HG03521 (cell line): ENCODE measurements around the gene C2orf42.
"Not testable (repeated sequence)": the region's sequence is repeated elsewhere in the genome, so short reads cannot be mapped to it uniquely, and the experiment has no call there.

ENCODE experiments used
- ATAC-seq: cut with Tn5 transposase; IDR thresholded peaks from one replicate; pipeline ENCODE4 v1.9.1; 2021; ENCODE audit warnings: mild to moderate bottlenecking, moderate library complexity; ENCODE audit not compliant: unreplicated experiment

The C2orf42 gene

DNA sequence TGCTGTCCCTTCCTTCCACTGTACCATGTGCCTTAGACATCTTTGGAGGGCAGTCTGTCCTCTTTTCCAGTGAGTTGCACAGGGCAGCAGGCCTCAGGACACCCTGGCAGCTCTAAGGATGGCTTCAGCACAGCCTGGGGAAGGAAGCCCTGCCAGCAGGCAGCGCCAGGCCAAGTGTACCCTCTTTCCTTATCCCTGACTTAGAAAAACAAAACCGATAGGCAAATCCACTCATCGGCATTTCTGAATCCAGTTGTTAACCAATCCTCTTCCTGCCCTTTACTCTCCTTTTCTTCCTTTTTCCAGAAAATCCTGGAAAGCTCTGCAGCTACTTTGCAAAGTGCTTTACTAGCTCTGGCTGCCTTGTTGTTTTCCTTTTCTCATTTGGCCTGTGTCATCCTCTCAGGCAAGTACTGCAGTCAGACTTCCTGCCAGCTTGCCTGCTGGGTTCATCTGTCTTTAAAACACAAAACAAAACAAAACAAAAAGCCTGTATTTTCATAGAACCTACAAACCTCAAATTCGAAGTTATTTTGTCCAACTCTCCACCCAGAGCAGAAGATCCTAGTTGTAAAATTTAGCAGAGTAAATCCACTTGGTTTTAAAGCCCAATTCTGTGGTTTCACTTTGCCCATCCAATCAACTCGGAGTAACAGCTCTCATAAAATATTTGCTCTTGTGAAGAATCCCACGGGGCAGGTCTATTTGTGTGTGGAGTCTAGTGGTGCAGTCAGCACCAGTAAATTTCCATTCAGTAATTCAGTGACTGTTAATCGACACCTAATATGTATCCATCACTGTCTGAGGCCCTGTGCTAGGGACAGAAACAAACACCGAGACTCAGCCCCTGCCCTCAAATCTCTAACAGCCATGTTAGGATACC lies 58.3 kb downstream of the C2orf42 start:
- peak; percentile 47 for ATAC-seq

DNA sequence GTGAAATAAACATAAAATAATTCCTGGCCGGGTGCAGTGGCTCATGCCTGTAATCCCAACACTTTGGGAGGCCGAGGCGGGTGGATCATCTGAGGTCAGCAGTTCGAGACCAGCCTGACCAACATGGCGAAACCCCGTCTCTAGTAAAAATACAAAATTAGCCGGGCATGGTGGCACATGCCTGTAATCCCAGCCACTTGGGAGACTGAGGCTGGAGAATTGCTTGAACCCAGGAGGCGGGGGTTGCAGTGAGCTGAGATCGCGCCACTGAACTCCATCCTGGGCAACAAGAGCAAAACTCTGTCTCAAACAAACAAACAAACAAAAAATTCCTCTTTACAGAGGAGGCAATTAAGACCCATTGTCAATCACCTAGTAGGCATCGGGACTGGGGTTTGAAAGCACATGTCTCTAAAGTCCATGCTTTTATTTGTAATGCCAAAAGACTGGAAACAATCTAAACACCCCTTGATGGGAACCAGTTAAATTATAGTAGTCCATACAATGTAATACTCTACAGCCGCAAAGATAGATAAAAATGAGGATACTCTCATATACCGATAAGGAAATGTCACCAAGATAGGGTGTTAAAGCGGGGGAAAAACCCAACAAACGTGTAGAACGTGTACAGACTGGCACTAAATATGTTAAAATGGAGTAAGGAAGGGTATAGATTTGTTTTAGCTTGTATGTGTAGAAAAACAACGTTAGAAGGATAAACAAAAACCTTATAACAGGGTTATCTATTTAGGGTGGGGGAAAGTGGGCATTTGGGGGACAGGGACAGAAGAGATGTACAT lies 59.3 kb downstream of the C2orf42 start:
- ATAC-seq: not testable (repeated sequence)

DNA sequence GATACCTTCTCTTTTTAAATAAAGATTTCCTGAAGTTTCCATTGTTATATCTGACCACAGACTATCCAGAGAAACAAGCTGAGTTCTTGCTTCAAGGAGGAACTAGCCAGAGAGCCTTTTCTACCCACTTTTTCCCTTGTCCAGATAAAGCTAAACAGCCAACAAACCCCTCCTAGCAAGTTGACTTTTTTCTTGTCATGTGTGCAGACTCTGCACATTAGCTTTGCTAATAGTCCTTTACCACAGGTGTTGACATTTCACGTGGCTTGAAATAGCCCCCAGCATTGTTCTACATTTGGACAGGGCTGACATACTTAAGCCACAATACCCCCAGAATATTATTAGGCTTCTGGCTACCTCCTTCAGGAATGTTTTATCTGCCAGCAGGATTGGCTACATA lies 62.8 kb downstream of the C2orf42 start:
- no peak for ATAC-seq

DNA sequence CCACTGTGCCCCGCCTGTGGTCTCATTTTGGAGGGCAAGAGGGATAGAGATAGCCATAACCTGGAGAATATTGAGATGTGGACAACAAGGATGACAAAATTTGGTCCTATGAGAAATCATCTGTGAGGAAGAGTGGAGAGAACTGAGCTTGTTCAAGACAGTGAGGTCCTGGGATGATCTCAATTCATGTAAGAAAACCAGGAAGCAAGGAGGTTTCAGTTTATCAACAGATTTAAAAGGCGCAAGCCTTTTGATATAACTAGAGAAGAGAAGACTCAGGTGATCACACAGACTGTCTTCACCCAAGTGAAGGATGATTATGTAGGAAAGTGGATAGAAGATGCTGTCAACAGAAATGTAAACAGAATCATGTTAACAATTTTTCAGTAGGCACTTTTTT lies 64.4 kb downstream of the C2orf42 start:
- no peak for ATAC-seq

DNA sequence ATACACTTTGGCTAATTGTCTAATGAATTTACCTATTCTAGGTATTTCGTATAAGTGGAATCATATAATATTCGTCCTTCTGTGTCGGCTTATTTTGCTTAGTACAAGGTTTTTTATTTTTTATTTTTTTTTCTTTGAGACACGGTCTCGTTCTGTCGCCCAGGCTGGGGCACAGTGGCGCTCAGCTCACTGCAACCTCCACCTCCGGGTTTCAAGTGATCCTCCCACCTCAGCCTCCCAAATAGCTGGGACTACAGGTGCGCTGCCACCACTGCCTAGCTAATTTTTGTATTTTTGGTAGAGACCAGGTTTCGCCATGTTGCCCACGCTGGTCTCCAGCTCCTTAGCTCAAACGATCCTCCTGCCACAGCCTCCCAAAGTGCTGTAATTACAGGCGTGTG lies 65.3 kb downstream of the C2orf42 start:
- no peak for ATAC-seq

DNA sequence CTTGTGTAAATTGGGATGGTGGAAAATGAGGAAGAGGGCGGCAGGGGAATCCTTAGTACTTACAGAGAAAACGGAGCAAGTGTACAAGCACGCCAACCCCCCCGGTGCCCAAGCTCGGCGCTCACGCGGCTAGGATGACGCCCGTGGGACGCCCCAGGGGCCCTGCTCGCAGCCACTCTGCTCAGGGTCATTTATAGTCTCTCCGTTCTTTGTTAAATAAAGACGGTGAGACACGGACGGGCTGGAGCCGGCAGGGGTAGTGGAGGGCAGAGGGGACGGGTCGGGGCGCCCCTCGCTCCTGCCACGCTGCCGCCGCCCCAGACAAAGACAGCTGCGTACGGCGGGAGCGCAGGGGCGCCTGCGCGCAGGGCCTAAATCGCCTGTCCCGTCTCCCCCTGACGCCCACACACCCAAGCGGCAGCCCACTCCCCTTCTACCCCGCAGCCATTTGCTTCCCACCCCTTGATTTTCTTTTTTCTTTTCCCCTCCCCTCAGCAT lies 65.8 kb downstream of the C2orf42 start:
- peak; percentile 34 for ATAC-seq

DNA sequence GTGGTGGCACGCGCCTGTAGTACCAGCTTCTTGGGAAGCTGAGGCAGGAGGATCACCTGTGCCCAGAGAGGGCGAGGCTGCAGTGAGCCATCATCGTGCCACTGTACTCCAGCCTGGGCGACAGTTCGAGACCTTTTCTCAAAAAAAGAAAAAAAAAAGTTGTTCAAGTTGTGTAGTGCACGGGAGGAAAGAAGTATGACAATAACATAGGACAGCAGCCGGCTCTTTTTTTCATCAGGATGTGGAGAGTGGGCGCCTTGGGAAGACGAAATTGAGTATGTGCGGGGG lies 67.0 kb downstream of the C2orf42 start:
- ATAC-seq: no peak

DNA sequence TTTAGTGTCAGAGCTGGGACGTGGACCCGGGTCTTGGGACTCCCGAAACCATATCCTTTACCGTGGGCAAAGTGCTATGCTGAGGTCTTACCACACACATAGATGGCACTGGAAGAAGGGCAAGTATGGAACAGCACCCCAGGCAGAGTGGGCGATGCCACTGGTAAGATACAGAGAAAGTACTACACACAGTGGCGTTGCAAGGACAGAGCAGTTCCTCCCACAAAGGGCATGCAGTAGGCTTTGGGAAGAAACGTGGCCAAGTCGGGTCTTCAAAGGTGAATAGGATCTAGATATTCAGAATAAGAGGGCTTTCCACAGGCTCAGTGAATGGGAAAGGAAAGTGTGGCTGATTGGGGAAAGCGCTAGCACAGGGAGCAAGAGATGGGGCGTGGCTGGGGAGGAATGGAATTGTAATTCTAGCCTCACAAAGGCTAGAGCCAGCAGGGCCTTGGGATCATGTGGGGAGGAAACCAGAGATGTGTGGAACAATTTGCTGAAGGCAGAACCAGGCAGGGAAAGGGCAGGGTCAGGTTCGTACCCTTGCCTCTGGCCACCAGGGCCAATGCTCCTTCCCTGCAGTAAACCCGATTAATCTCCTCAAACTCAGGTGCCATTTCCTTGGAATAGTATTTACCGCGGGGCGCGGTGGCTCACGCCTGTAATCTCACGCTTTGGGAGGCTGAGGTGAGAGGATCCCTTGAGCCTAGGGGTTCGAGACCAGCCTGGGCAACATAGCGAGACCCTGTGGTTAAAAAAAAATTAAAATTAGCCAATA lies 67.6 kb downstream of the C2orf42 start:
- no peak for ATAC-seq

DNA sequence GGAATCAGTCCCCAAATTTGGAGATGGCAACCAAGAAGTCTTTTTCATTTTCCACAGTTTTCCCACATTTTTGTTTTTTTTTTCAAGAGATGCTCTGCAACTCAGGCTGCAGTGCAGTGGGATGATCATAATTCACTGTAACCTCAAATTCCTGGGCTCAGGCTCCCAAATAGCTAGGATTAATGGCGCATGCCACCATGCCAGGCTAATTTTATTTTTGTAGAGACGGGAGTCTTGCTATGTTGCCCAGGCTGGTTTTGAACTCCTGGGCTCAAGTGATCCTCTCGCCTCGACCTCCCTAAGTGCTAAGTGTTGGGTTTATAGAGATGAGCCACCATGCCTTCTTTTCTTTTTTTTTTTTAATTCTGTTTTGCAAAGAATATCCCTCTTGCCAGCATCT lies 68.3 kb downstream of the C2orf42 start:
- ATAC-seq: no peak

DNA sequence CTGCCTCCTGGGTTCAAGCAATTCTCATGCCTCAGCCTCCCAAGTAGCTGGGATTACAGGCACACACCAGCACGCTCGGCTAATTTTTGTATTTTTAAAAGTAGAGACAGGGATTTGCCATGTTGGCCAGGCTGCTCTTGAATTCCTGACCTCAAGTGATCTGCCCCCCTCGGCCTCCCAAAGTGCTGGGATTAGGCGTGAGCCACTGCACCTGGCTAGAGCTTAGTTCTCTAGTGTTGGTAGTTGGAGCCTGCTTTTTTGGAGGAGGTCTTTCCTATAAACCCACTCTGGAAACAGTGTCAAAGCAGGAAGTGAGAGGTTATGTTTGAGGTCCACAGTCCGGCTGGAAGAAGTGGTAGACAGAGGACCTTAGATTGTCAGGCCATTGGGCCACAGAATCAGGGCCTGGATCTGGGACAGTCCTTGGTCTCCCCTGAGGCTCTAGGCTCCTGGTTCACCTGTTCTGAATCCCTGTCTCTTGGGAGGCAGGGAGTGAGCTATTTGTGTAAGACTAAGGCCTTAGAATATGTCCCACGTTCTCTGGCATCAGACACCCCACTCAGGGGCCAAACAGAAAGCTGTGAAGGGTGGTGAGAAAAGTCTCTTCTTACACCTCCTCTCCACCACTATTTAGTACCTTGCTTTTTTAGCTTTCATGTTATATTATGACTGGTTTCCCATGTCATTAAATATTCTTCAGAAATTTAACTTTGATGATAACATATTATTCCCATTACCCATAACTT lies 69.0 kb downstream of the C2orf42 start:
- ATAC-seq: no peak

DNA sequence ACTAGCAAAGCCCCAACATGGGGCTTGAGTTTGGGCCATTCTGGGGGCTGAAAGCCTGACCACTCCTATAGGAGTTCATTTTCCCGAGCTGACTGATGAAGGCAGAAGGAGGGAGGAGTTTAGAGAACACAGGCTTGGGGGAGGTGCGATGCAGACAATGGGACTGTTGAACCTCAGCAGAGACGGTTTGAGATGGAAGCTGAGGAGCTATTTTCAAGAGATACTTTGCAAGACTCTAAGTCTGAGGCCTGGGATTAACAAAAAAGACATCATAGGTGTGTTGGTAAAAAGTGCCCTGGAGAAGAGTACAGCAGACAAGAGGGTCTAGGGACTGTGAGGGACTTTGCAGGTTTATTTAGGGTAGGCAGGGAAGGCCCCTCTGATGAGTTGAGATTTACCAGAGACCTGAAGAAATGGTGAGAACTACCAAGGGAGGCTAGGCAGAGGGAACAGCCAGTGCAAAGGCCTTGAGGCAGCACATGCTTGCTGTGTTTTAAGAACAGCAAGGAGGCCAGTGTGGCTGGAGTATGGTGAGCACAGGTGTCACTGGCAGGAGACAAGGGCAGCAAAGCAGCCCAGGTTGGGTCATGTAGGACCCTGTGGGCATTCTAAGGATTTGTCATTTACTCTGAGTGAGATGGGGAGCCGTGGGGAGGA lies 71.9 kb downstream of the C2orf42 start:
- no peak for ATAC-seq

DNA sequence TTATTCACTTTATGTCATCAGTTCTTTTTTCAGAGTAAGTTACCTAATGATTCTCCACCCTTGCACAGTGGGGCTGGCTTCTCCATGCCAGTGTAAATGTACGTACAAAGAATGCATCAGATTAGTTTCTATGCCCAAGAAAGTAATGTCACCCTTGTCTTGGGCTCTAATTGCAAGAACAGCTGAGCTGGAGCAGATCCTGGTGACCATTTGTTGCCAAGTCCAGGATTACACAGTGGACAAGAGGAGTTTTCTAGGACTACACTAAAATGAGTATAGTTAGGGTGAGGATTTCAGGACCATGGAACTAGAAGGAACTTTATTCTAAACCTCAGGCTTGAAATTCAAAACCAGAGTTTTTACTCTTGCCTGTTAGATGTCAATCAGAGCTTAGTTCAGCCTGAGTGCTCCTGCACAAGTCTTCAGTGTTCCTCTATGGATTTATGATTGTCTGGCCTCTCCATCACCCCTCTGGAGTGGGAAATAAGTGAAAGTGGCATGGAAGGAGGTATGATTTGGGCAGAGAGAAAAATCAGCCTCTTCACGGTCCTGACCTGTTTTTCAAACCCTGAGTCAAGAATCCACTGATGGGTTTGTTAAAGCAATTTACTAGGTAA lies 73.8 kb downstream of the C2orf42 start:
- no peak for ATAC-seq

DNA sequence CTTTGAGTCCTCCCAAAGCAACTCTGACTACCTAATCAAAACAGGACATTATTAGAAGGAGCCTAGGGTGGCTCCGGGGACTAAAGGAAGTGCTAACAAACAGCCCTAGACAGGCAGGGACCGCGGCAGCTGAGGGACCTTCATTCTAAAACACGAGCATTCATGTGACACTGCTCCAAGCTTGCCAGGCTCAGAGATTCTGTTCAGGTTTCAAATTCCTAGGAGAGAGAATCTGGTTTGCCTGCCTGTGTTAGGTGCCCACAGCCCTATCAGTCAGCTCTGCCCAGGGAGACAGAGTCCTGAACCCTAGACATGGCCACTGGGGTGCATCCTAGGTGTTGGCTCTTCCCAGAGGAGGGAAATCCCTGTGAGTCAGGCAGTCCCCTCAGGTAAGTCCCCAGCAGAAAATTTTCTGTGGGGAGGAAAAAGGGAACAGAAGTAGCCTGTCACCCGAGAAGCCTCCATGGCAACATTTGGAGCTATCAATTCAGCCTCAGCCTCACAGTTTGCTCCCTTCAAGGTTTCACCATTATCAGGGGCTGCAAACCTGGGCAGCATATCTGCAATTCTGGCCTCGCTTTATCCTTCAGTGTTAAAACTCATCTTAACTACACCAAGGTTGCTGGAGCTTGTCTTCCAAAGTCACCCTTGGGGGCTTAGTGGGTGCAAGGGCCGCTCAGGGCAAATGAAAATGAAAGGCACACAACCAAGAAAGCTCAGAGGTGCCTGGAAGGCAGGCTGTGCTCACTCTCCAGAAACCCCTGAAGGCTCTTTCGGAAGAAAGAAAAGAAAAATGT lies 75.0 kb downstream of the C2orf42 start:
- ATAC-seq: peak; percentile 41

DNA sequence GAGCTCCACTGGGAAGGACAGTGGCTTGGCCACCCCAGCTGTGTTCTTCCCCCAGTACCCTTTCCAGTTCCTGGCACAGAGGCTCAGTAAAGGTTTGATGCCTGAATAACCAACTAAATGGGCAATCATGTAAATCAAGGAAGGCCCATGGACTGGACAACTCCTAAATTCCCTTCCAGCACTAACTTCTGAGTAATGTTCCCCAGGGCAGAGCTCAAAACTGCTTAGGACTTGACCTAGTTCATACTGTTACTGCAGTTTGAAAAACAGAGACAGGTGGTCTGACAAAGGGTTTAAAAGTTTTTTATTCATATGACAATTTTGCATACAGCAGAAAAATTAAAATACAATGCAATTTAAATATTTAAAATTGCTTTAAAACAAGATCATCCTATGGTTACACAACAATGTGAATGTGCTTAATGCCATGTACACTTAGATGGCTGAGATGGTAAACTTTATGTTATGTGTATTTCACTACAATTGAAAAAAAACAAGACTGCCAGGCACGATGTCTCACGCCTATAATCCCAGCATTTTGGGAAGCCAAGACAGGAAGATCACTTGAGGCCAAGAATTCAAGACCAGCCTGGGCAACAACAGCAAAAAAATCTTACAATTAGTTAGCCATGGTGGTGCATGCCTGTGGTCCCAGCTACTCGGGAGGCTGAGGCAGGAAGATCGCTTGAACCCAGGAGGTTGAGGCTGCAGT lies 77.3 kb downstream of the C2orf42 start:
- ATAC-seq: no peak

DNA sequence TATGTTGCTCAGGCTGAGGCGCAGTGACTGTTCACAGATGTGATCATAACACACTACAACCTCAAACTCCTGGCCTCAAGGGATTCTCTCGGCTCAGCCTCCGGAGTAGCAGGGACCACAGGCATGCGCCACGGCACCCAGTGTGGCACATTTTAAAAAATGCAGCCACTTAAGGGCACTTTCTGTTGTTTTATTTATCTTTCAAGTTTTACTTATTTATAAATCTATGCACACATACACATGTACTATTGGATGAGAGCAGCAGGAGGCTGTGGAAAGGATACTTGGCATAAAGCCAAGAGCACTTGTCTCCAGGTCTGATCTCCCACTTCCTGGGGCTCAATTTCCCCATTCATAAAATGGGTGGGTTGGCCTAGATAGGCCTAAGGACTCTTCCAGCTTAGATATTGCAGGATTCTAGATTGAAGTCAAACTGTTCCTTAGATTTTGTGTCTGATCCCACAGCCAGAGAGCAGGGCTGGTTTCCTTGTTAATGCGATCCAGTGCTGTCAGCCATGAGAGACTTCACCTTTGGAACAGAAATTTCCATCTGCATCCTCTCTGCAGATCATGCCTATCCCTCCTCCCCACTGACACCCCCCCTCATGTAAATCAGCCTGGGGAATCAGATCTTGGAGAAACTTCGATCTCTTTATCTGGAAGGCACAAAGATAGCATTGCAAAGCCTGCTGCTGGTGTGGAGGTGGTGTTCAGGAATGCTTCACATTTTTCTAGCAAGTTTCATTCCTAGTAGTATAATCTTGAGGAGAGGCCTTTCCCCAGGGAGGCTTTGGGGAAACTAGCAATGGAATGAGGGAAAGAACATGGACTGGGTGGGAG lies 78.8 kb downstream of the C2orf42 start:
- ATAC-seq: no peak

DNA sequence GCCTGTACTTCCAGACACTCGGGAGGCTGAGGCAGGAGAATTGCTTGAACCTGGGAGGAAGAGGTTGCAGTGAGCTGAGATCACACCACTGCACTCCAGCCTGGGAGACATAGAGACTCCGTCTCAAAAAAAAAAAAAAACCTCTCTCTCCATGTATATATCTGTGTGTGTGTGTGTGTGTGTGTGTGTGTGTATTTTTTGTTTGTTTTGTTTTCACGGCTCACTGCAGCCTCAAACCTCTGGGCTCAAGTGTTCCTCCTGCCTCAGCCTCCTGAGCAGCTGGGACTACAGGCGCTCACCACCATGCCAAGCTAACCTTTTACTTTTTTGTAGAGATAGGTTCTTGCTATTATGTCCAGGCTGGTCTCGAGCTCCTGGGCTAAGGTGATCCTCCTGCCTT lies 80.4 kb downstream of the C2orf42 start:
- not testable (repeated sequence) for ATAC-seq

DNA sequence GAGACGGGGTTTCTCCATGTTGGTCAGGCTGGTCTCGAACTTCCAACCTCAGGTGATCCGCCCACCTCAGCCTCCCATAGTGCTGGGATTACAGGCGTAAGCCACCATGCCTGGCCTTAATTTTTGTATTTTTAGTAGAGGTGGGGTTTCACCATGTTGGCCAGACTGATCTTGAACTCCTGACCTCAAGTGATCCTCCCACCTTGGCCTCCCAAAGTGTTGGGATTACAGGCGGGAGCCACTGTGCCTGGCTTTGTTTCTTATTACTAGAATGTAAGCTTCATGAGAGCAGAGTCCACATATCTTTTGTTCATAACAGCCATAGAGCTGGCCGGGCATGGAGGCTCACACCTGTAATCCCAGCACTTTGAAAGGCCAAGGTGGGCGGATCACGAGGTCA lies 84.7 kb downstream of the C2orf42 start:
- not testable (repeated sequence) for ATAC-seq
